H1 (cell line): ENCODE data around the gene TMEM273. TPM values are rescaled to one million over a fixed set of nuclear protein-coding genes. Genes with fewer than 3 reads are reported as not detected.

Experiments used
- CTCF ChIA-PET: fragments of 300-600 bp; sonication (Branson Sonifier 250); formaldehyde crosslinking; loops from one replicate; lab custom pipeline; 2021; ENCODE audit not compliant: partially characterized antibody; lab: Charles Lee
- POLR2A ChIA-PET: fragments of 300-600 bp; sonication (Branson Sonifier 250); formaldehyde crosslinking; loops from one replicate; lab custom pipeline; 2021; ENCODE audit warnings: inconsistent platforms; ENCODE audit not compliant: partially characterized antibody; lab: Charles Lee
- DNase-seq, 2 experiments: peaks; one replicate each; pipeline versions ENCODE4 v3.0.0 to v3.0.0-alpha.2; 2010 to 2022; ENCODE audit warnings: low spot score in 2 of 2, low read depth in 1 of 2, mixed read lengths in 1 of 2
- FAIRE-seq: peaks from 2 replicates; lab custom pipeline; 2011; peaks lifted over from hg19 to GRCh38; lab: Jason Lieb, UNC
- H2AFZ ChIP-seq: 2 replicates; pipeline ENCODE4 v1.8.1; 2012; ENCODE audit warnings: low read length, inconsistent platforms
- H2AK5ac ChIP-seq: 2 replicates; pipeline ENCODE4 v1.6.1; 2013; ENCODE audit warnings: low read depth, low read length
- H2BK120ac ChIP-seq: replicated peaks from 2 replicates; pipeline ENCODE3; 2013; ENCODE audit warnings: low read depth, low read length, inconsistent platforms
- H2BK12ac ChIP-seq: 2 replicates; pipeline ENCODE4 v1.6.1; 2013; ENCODE audit warnings: low read depth, low read length
- H2BK15ac ChIP-seq: 2 replicates; pipeline ENCODE4 v1.6.1; 2013; ENCODE audit warnings: low read length
- H2BK20ac ChIP-seq: 2 replicates; pipeline ENCODE4 v1.6.1; 2013; ENCODE audit warnings: low read length
- H2BK5ac ChIP-seq: 2 replicates; pipeline ENCODE4 v1.6.1; 2013; ENCODE audit warnings: low read depth, low read length
- H3K14ac ChIP-seq: 2 replicates; pipeline ENCODE4 v1.6.1; 2013; ENCODE audit warnings: inconsistent platforms; ENCODE audit not compliant: insufficient read length
- H3K18ac ChIP-seq: 2 replicates; pipeline ENCODE4 v1.6.1; 2013; ENCODE audit warnings: low read length; ENCODE audit errors: extremely low read depth
- H3K23ac ChIP-seq: 2 replicates; pipeline ENCODE4 v1.6.1; 2013; ENCODE audit warnings: inconsistent platforms; ENCODE audit not compliant: insufficient read length
- H3K23me2 ChIP-seq: 2 replicates; pipeline ENCODE4 v1.6.1; 2013; ENCODE audit warnings: low read depth, low read length
- H3K27ac ChIP-seq: 2 replicates; pipeline ENCODE4 v1.6.1; 2011; ENCODE audit warnings: low read depth, low read length, inconsistent platforms
- H3K27me3 ChIP-seq, 4 experiments: replicated peaks in 1 of 4; 1 replicate in 1 of 4; 2 replicates in 3 of 4; pipeline versions ENCODE4 v1.6.1 to v1.8.1; 2011 to 2013; ENCODE audit warnings: low read length in 3 of 4, mild to moderate bottlenecking in 3 of 4, inconsistent platforms in 2 of 4, mixed read lengths in 2 of 4, moderate library complexity in 1 of 4; ENCODE audit not compliant: control insufficient read depth in 3 of 4, insufficient read depth in 3 of 4; ENCODE audit errors: extremely low read depth in 1 of 4
- H3K36me3 ChIP-seq, 4 experiments: 2 replicates each; pipeline versions ENCODE4 v1.6.1 to v1.8.1; 2011 to 2013; ENCODE audit warnings: mild to moderate bottlenecking in 4 of 4, low read length in 3 of 4, moderate library complexity in 2 of 4, control low read depth in 1 of 4, inconsistent platforms in 1 of 4; ENCODE audit not compliant: insufficient read depth in 4 of 4, control insufficient read depth in 2 of 4
- H3K4ac ChIP-seq: replicated peaks from 2 replicates; pipeline ENCODE3; 2013; ENCODE audit warnings: low read length, low read depth, mixed read lengths, inconsistent platforms; ENCODE audit not compliant: insufficient read length
- H3K4me1 ChIP-seq, 4 experiments: replicated peaks in 1 of 4; 1 replicate in 1 of 4; 2 replicates in 3 of 4; pipeline versions ENCODE4 v1.6.1 to v1.8.1; 2011 to 2013; ENCODE audit warnings: low read length in 3 of 4, inconsistent platforms in 2 of 4, mixed read lengths in 1 of 4; ENCODE audit not compliant: insufficient read depth in 4 of 4, control insufficient read depth in 3 of 4
- H3K4me2 ChIP-seq, 2 experiments: 2 replicates each; pipeline versions ENCODE4 v1.6.1 to v1.8.1; 2011 to 2013; ENCODE audit warnings: low read depth in 2 of 2, low read length in 2 of 2, control low read depth in 1 of 2, inconsistent platforms in 1 of 2, mild to moderate bottlenecking in 1 of 2; ENCODE audit not compliant: insufficient read depth in 1 of 2
- H3K4me3 ChIP-seq, 4 experiments: fragments of 200-600, 300-600 bp in 1 of 4; sonication (generic), shearing (Covaris generic), sonication (Bioruptor Twin) in 1 of 4; 2 replicates each; pipeline versions ENCODE4 v1.5.1 to v1.8.1; 2011 to 2016; ENCODE audit warnings: low read length in 4 of 4, low read depth in 3 of 4, control low read depth in 2 of 4, inconsistent platforms in 2 of 4, mild to moderate bottlenecking in 2 of 4, mixed read lengths in 1 of 4, moderate library complexity in 1 of 4; ENCODE audit not compliant: insufficient read depth in 2 of 4; ENCODE audit errors: extremely low read depth in 1 of 4
- H3K56ac ChIP-seq: replicated peaks from 2 replicates; pipeline ENCODE3; 2013; ENCODE audit warnings: low read depth, mild to moderate bottlenecking, mixed read lengths, low read length, inconsistent platforms; ENCODE audit not compliant: insufficient read length
- H3K79me1 ChIP-seq: 2 replicates; pipeline ENCODE4 v1.6.1; 2013; ENCODE audit warnings: low read depth, low read length, control low read depth
- H3K79me2 ChIP-seq, 2 experiments: 2 replicates each; pipeline versions ENCODE4 v1.6.1 to v1.8.1; 2012 to 2013; ENCODE audit warnings: low read length in 2 of 2, mild to moderate bottlenecking in 2 of 2, inconsistent platforms in 1 of 2; ENCODE audit not compliant: insufficient read depth in 2 of 2, control insufficient read depth in 1 of 2
- H3K9ac ChIP-seq, 4 experiments: replicated peaks in 1 of 4; 1 replicate in 1 of 4; 2 replicates in 3 of 4; pipeline versions ENCODE4 v1.6.1 to v1.8.1; 2011 to 2013; ENCODE audit warnings: low read depth in 3 of 4, low read length in 3 of 4, control low read depth in 2 of 4, mild to moderate bottlenecking in 2 of 4, moderate library complexity in 2 of 4, inconsistent platforms in 1 of 4; ENCODE audit errors: extremely low read depth in 1 of 4
- H3K9me3 ChIP-seq, 2 experiments: 2 replicates each; pipeline versions ENCODE4 v1.6.1 to v1.8.1; 2012 to 2013; ENCODE audit warnings: mild to moderate bottlenecking in 2 of 2, moderate library complexity in 2 of 2, control low read depth in 1 of 2, inconsistent platforms in 1 of 2, low read depth in 1 of 2, low read length in 1 of 2, mixed read lengths in 1 of 2; ENCODE audit not compliant: insufficient read depth in 2 of 2
- H4K20me1 ChIP-seq, 2 experiments: replicated peaks in 1 of 2; 2 replicates each; pipeline versions ENCODE3 to v1.8.1; 2011 to 2013; ENCODE audit warnings: inconsistent platforms in 2 of 2, low read length in 2 of 2, mild to moderate bottlenecking in 1 of 2; ENCODE audit not compliant: insufficient read depth in 2 of 2, control insufficient read depth in 1 of 2
- H4K5ac ChIP-seq: 2 replicates; pipeline ENCODE4 v1.6.1; 2013; ENCODE audit warnings: low read length, low read depth, mixed read lengths, inconsistent platforms; ENCODE audit not compliant: insufficient read length
- H4K8ac ChIP-seq: 2 replicates; pipeline ENCODE4 v1.8.0; 2013; ENCODE audit warnings: mild to moderate bottlenecking, moderate library complexity, low read length, inconsistent platforms; ENCODE audit not compliant: insufficient read depth; ENCODE audit errors: extremely low read depth
- H4K91ac ChIP-seq: replicated peaks from 2 replicates; pipeline ENCODE3; 2013; ENCODE audit warnings: low read length, mixed read lengths, inconsistent platforms; ENCODE audit not compliant: insufficient read length
- BRCA1 ChIP-seq: IDR thresholded peaks from 2 replicates; pipeline ENCODE4 v1.6.1; 2012; ENCODE audit warnings: low read depth, low read length, improper control_type of control experiment
- FOSL1 ChIP-seq: IDR thresholded peaks from 2 replicates; pipeline ENCODE4 v1.6.1; 2011; ENCODE audit warnings: mild to moderate bottlenecking, low read depth, low read length, moderate library complexity; ENCODE audit not compliant: insufficient read depth
- WGBS, 2 experiments: shearing (Covaris generic) in 1 of 2; methylation state at CpG; one replicate each; pipeline versions ENCODE4 v1.1.6 to v1.1.7; 2013 to 2015; ENCODE audit warnings: low lambda C conversion rate in 2 of 2, mixed read lengths in 2 of 2, inconsistent platforms in 1 of 2, low coverage in 1 of 2, missing lambda C conversion rate in 1 of 2; ENCODE audit not compliant: insufficient replicate concordance in 2 of 2, insufficient coverage in 1 of 2, insufficient read length in 1 of 2; ENCODE audit errors: extremely low coverage in 1 of 2, missing lambda C conversion rate in 1 of 2; 5-methylcytosine and 5-hydroxymethylcytosine counted together
- polyA plus RNA-seq, 7 experiments: library from polyadenylated mRNA; depleted of rRNA in 3 of 7; stranded (reverse) in 5 of 7; unstranded in 2 of 7; fragments of >200 nt in 5 of 7; fragments of 200-250 nt in 2 of 7; gene quantifications; 1 replicate in 5 of 7; 2 replicates in 1 of 7; 4 replicates in 1 of 7; pipeline versions ENCODE4 v1.2.1 to v1.2.3, GENCODE V29; 2011 to 2013; ENCODE audit warnings: missing spikeins in 2 of 7, mixed read lengths in 2 of 7
- total RNA-seq: library from RNA; stranded (reverse); fragmentation: NEBNext Ultra II Directional; extraction: Animal tissue kit (Norgen Biotek cat#: 25700); gene quantifications from 2 replicates; pipeline ENCODE4 v1.2.1, GENCODE V29; 2021
- TF ChIP-seq, protein P1 (sequence below): IDR thresholded peaks from 2 replicates; pipeline ENCODE4 v1.6.1; 2012; ENCODE audit warnings: inconsistent platforms

Gene TMEM273
- total and polyA plus RNA-seq, 2 of the 8 experiments (the other 6 are each of a cell fraction or from before 2014, with no cell fraction given), result not detected

DNA sequence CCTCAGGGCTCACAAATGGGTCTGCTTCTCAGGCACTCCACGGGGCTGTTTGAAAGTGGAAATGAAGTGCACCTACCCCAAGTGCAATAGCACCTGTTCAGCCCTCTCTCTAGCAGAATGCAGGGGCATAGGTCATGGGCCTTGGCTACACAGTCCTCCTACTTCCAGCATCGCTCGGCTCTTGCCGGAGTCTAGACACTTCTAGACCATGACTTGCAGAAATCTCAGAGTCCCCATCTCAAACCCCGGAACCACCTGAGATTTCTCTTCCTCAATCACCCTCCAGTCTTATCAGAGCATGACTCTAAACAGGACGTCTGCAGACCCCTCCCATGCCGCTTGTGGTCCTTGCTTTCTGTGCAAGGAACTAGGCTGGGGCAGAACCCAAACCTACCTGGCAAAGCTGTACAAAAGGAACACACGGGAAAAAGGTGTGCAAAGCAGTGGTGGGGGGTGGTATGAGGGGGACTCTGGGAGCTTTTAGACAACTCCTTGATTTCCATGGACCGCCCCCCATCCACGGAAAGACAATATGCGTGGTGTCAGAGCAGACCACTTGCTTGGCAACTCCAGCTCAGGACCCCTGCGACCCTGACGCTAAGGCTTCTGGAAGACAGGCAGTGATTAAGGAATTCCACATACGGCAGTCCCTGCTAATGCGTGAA, 13.8 kb downstream of the TMEM273 start:
- no peak overlapping the region for H2BK15ac ChIP-seq
- WGBS, 2 experiments, result 86% methylated on average over 15 of the region's 15 CpGs; no CpG with 5 or more reads in 1 of the 2 experiments
- H3K23me2 ChIP-seq, result no peaks in the 10 kb centered on the region
- no peaks in the 10 kb centered on the region for H3K36me3 ChIP-seq
- H3K56ac ChIP-seq, result no peak overlapping the region
- H3K14ac ChIP-seq, result no peak overlapping the region
- H3K4me2 ChIP-seq, result no peak overlapping the region
- no peak overlapping the region for H2BK12ac ChIP-seq
- no peaks in the 10 kb centered on the region for H3K9me3 ChIP-seq
- no peaks in the 10 kb centered on the region for H4K20me1 ChIP-seq
- no peaks in the 10 kb centered on the region for H3K79me1 ChIP-seq
- no peak overlapping the region for H4K8ac ChIP-seq
- no peak overlapping the region for H2BK120ac ChIP-seq
- no peak overlapping the region for H3K27ac ChIP-seq
- H3K27me3 ChIP-seq, result no peaks in the 10 kb centered on the region; a peak in 1 of 7 replicates
- H3K4me3 ChIP-seq, result no peak overlapping the region
- TF ChIP-seq BRCA1 (no peak), FOSL1 (no peak)
- TF ChIP-seq, protein P1, sequence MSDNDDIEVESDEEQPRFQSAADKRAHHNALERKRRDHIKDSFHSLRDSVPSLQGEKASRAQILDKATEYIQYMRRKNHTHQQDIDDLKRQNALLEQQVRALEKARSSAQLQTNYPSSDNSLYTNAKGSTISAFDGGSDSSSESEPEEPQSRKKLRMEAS, result no peak
- no peak overlapping the region for H3K9ac ChIP-seq
- H2AFZ ChIP-seq, result no peak overlapping the region
- no peak overlapping the region for H3K18ac ChIP-seq
- H2AK5ac ChIP-seq, result no peak overlapping the region
- H4K5ac ChIP-seq, result no peak overlapping the region
- no peak overlapping the region for H4K91ac ChIP-seq
- H3K23ac ChIP-seq, result no peak overlapping the region
- POLR2A ChIA-PET, result no interaction called here
- no peaks in the 10 kb centered on the region for H3K79me2 ChIP-seq
- H2BK20ac ChIP-seq, result no peak overlapping the region
- CTCF ChIA-PET, result interaction anchor here (4.6 kb wide), 1 partner anchor 11 kb away, joined by 49 read pairs; no protein-coding TSS in a partner anchor
- no peak overlapping the region for H2BK5ac ChIP-seq
- H3K4me1 ChIP-seq, result no peaks in the 10 kb centered on the region
- FAIRE-seq (no peak), DNase-seq (peak in 1 of 2 experiments; percentile 35)
- no peak overlapping the region for H3K4ac ChIP-seq
